SKM-1 treated with dmso at 0.1 percent for 144 hours (cell line): Measurements from ENCODE around the gene DCST2.
A peak's percentile ranks its signal among the peaks of the same experiment; 100 is the strongest.

Experiments
- DNase-seq: peaks from one replicate; lab custom pipeline; 2025; ENCODE audit not compliant: unreplicated experiment; lab: John Stamatoyannopoulos, UW

Gene DCST2

GRCh38 chr1:155070158-155070621 lies 36.6 kb upstream of the DCST2 start:
- DNase-seq, result no peak

- no peak for DNase-seq
These were observed 36.1 kb upstream of the DCST2 start for GRCh38 chr1:155069551-155070157.

- DNase-seq, result no peak
These were observed 35.0 kb upstream of the DCST2 start for GRCh38 chr1:155068599-155068998.

- DNase-seq, result no peak
These were observed 33.2 kb upstream of the DCST2 start for GRCh38 chr1:155066777-155067176.

GRCh38 chr1:155064832-155065429 lies 31.4 kb upstream of the DCST2 start:
- DNase-seq, result no peak

GRCh38 chr1:155064111-155064831 lies 30.7 kb upstream of the DCST2 start:
- no peak for DNase-seq

- peak; percentile 99 for DNase-seq
These were observed 30.0 kb upstream of the DCST2 start, which contains the start of gene EFNA4 for GRCh38 chr1:155063550-155064110. Gene EFNA4 (plus strand): TSS chr1:155063740. CDS start chr1:155063824, 84 bp downstream.

- DNase-seq, result no peak
These were observed 29.3 kb upstream of the DCST2 start for GRCh38 chr1:155062702-155063411.

- no peak for DNase-seq
These were observed 28.6 kb upstream of the DCST2 start for GRCh38 chr1:155062151-155062686.

- peak; percentile 86 for DNase-seq
These were observed 28.0 kb upstream of the DCST2 start for GRCh38 chr1:155061381-155062150.

GRCh38 chr1:155060736-155061135 lies 27.2 kb upstream of the DCST2 start:
- no peak for DNase-seq

- DNase-seq, result no peak
These were observed 24.2 kb upstream of the DCST2 start for GRCh38 chr1:155057788-155058211.

GRCh38 chr1:155057104-155057503 lies 23.5 kb upstream of the DCST2 start:
- DNase-seq, result no peak

GRCh38 chr1:155053531-155054105 lies 20.0 kb upstream of the DCST2 start:
- DNase-seq, result no peak

GRCh38 chr1:155052439-155053395 lies 19.1 kb upstream of the DCST2 start:
- DNase-seq, result peak; percentile 34

GRCh38 chr1:155051777-155052398 lies 18.3 kb upstream of the DCST2 start:
- DNase-seq, result peak; percentile 32

- DNase-seq, result no peak
These were observed 17.8 kb upstream of the DCST2 start for GRCh38 chr1:155051342-155051776.
